Astrocyte (in vitro differentiated cells and primary cell): ENCODE data around the gene TSPAN15.

Experiments used
- EZH2 ChIP-seq: IDR thresholded peaks from 2 replicates; pipeline ENCODE4 v1.6.1; 2012; ENCODE audit warnings: mild to moderate bottlenecking, low read length, inconsistent platforms; ENCODE audit not compliant: insufficient read depth
- TF ChIP-seq, protein P1 (sequence below): IDR thresholded peaks from 2 replicates; pipeline ENCODE4 v1.5.1; 2011; ENCODE audit warnings: low read depth, mild to moderate bottlenecking, inconsistent platforms, low read length, moderate library complexity; ENCODE audit not compliant: insufficient read depth

DNA sequence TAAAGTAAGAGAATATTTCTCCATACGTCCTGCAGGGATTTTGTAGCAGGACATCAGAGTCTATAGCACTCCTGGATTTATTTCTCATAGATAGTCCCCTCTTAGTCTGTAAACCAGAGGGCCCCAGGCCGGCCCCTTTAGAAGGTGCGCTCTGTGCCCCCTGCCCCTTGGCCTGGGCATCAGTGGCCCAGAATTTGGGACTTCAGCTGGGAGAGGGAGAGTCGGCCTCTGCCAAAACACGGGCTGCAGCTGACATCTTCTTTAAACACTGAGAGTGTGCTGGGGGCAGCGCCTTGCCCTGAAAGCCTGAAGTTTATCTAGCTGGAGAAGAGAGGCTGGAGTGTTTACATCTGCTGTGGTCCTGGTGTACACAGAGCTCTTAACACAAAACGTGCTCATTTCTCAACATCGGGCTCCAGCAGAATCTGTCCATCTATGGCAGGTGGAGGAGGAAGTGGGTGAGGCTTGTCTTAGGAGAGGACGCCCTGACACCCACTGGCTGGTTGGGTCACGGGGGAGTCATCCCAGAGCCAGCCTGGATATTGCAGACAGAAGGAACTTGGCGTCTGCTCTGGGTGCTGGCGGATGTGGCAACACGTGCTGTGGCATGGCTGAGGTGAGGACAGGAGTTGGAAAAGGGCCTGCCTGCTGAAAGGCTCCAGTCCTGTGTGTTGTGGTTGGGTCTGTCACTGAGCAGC, 29.5 kb upstream of the TSPAN15 start:
- TF ChIP-seq, protein P1, sequence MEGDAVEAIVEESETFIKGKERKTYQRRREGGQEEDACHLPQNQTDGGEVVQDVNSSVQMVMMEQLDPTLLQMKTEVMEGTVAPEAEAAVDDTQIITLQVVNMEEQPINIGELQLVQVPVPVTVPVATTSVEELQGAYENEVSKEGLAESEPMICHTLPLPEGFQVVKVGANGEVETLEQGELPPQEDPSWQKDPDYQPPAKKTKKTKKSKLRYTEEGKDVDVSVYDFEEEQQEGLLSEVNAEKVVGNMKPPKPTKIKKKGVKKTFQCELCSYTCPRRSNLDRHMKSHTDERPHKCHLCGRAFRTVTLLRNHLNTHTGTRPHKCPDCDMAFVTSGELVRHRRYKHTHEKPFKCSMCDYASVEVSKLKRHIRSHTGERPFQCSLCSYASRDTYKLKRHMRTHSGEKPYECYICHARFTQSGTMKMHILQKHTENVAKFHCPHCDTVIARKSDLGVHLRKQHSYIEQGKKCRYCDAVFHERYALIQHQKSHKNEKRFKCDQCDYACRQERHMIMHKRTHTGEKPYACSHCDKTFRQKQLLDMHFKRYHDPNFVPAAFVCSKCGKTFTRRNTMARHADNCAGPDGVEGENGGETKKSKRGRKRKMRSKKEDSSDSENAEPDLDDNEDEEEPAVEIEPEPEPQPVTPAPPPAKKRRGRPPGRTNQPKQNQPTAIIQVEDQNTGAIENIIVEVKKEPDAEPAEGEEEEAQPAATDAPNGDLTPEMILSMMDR = no peak
- TF ChIP-seq EZH2 = no peak
